Stimulated activated CD4-positive, alpha-beta T cell treated with anti-CD3 and anti-CD28 coated beads, Interleukin-15, amount 100 ng/mL, for 1 hour (primary cell): Measurements from ENCODE around the gene OR8G1.
"Not testable (repeated sequence)": the region's sequence is repeated elsewhere in the genome, so short reads cannot be mapped to it uniquely, and the experiment has no call there.

Experiments
- DNase-seq, 2 donors: peaks; one replicate each; pipeline ENCODE4 v3.0.0-alpha.2; 2020; ENCODE audit warnings: low read depth in 1 of 2, low spot score in 1 of 2

Gene OR8G1, protein sequence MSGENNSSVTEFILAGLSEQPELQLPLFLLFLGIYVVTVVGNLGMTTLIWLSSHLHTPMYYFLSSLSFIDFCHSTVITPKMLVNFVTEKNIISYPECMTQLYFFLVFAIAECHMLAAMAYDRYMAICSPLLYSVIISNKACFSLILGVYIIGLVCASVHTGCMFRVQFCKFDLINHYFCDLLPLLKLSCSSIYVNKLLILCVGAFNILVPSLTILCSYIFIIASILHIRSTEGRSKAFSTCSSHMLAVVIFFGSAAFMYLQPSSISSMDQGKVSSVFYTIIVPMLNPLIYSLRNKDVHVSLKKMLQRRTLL

GRCh38 chr11:124240621-124241397, at the start of gene OR8G1:
TSS of gene OR8G1 (plus strand) at chr11:124241095. CDS start at chr11:124249676, 8,581 bp downstream.
- DNase-seq: no peak

GRCh38 chr11:124193221-124194010, 47.5 kb upstream of the OR8G1 start:
- DNase-seq: no peak

GRCh38 chr11:124194293-124195188, 46.4 kb upstream of the OR8G1 start:
- DNase-seq: no peak

GRCh38 chr11:124195189-124195734, 45.6 kb upstream of the OR8G1 start:
- no peak for DNase-seq

DNA sequence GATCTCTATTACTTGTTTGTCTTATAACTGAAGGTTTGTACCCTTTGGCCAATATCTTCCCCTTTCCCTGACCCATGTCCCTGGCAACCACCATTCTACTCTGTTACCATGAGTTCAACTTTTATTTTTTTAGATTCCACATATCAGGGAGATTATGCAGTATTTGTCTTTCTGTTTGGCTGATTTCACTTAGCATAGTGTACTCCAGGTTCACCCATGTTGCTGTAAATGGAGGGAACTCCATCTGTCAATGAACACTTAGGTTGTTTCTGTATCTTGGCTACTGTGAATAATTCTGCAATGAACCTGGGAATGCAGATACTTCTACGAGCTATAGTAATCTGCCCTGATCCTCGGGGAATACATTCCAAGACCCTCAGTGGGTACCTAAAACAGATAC, 42.9 kb upstream of the OR8G1 start:
- DNase-seq: no peak

DNA sequence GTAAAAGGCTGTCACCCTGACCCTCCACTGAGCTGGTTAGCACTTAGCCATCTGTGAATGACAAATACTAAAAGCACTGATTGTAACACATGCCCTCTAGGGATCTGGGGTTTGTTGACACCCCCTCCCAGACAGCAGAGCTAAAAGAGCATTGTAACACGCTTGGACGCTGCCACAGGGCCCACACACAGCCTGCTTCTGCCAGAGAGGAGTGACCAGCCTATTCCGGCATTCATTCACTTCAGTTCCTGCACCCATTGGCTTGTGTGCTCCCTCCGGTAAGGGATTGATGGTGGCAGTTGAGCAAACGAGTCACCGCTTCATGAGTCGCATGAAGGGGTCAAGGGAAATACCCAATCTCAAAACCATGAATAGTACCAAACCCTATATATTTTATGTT, 42.0 kb upstream of the OR8G1 start:
- DNase-seq: no peak

DNA sequence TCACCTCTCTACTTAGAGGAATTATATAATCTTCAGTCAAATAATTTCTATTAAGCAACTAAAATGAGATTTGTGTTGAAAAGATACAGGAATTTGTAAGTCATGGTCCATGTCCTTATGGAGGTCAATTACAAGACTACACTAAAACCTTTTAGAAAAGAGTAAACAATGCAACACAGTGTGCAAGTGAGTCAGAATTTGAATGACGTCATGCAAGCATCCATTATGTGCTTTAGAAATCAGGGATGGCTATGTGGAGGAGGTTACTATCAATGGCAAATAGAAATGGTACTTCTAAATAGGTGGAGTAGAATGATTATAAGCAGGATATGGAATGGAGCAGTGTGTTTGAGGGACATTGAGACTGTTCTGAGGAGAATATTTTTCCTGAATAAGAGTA, 41.2 kb upstream of the OR8G1 start:
- no peak for DNase-seq

- DNase-seq: no peak
Measured at GRCh38 chr11:124200671-124201070, 40.2 kb upstream of the OR8G1 start.

- DNase-seq: no peak
Measured at GRCh38 chr11:124202951-124203350, 37.9 kb upstream of the OR8G1 start.

GRCh38 chr11:124204008-124204407, 36.9 kb upstream of the OR8G1 start:
- no peak for DNase-seq

GRCh38 chr11:124207102-124207792, 33.6 kb upstream of the OR8G1 start:
- no peak for DNase-seq

GRCh38 chr11:124209824-124210357, 31.0 kb upstream of the OR8G1 start:
- no peak for DNase-seq

DNA sequence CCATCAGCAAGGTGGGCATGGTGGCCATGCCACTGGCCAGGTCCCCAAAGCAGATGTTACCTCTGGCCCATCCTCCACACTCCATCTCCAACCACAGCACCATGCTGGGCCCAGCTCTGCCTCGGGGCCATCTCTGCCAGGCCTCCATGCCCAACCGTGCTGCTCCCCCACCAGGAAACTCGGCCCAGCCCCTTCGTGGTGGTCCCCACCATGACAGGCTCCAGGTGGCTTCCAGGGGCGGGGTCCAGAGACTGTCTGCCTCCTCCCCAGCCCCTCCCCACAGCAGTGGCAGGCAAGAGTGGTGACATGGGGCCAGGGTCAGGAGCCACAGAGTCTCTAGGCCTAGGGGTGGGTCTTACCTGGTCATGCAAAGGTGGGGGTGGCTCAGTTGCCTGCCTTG, 30.5 kb upstream of the OR8G1 start:
- DNase-seq: no peak

DNA sequence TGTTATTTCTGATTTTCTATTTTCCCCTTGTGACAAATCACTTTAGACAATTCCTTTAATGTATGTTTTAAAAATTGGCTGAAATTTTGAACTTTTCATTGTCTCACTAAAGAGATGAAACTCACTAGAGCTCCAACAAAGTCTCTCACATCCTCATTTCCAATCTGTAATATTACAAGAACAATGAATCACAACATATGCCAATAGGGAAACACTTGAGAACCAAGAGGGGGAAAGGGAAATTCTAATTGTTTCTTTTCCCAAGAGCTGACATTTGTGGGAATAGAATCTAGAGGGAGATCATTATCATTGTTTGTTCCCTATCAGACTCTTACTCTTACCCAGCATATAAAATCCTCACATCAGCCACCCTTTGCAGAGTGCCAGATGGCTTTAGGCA, 29.6 kb upstream of the OR8G1 start:
- no peak for DNase-seq

GRCh38 chr11:124214027-124214426, 26.9 kb upstream of the OR8G1 start:
- DNase-seq: no peak

- no peak for DNase-seq
Measured at GRCh38 chr11:124219126-124219525, 21.8 kb upstream of the OR8G1 start.

DNA sequence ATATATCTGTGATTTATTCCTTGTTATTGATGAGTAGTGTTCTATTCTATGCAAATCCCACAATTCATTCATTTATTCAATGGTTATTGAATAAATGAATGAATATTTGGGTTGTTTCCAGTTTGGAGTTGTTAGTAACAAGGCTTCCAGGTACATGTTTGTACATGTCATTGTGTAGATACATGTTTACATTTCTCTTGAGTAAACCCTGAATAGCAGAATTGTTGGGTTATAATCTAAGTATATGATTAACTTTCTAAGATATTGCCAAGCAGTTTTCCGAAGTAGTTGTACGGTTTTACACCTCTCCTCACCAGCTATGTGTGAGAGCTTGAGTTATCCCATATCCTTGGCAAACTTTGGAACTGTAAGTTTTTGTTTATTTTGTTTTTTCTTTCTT, 18.5 kb upstream of the OR8G1 start:
- no peak for DNase-seq

GRCh38 chr11:124224618-124225423, 16.1 kb upstream of the OR8G1 start:
- DNase-seq: not testable (repeated sequence)

DNA sequence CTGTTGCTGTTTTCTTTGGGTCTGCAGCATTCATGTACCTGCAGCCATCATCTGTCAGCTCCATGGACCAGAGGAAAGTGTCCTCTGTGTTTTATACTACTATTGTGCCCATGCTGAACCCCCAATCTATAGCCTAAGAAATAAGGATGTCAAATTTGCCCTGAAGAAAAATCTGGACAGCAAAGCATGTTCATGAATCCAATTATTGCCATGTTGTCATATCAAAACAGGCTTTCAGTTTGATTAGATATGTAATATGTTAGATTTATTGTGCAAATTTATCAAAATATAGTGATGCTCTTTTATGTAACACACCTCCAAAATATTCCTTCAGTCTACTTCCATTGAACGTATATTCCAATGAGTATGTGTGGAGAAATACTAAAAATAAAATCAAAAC, 15.4 kb upstream of the OR8G1 start:
- DNase-seq: no peak
